HEK293 (cell line): ENCODE results near the gene HOXA10.

Experiments used
- BCL11B ChIP-seq: fragments of 450-650 bp; formaldehyde crosslinking; IDR thresholded peaks from 2 replicates; pipeline ENCODE4 v1.5.1; 2016; ENCODE audit warnings: low read depth, missing biosample characterization, missing genetic modification characterization
- GLI2 ChIP-seq: fragments of 450-650 bp; formaldehyde crosslinking; IDR thresholded peaks from 2 replicates; pipeline ENCODE4; 2017; ENCODE audit warnings: missing biosample characterization, missing genetic modification characterization, low read depth, borderline replicate concordance
- KLF10 ChIP-seq: fragments of 450-650 bp; IDR thresholded peaks from 2 replicates; pipeline ENCODE4 v1.5.1; 2018; ENCODE audit warnings: missing biosample characterization, mild to moderate bottlenecking, missing genetic modification characterization
- KLF7 ChIP-seq: fragments of 450-650 bp; formaldehyde crosslinking; IDR thresholded peaks from 2 replicates; pipeline ENCODE4 v1.5.1; 2016; ENCODE audit warnings: missing biosample characterization, missing genetic modification characterization, borderline replicate concordance
- PBX3 ChIP-seq: sonication (generic); formaldehyde crosslinking; IDR thresholded peaks from 2 replicates; pipeline ENCODE4 v1.8.1; 2022; ENCODE audit warnings: mild to moderate bottlenecking, moderate library complexity, missing genetic modification reagents
- PRDM10 ChIP-seq: fragments of 450-650 bp; formaldehyde crosslinking; IDR thresholded peaks from 2 replicates; pipeline ENCODE4 v1.5.1; 2016; ENCODE audit warnings: missing biosample characterization, missing genetic modification characterization
- SCRT1 ChIP-seq: fragments of 450-650 bp; formaldehyde crosslinking; IDR thresholded peaks from 2 replicates; pipeline ENCODE4 v1.5.1; 2016; ENCODE audit warnings: missing biosample characterization, missing genetic modification characterization, borderline replicate concordance
- SETDB1 ChIP-seq: IDR thresholded peaks from one replicate; pipeline ENCODE4 v1.6.1; 2017; ENCODE audit warnings: mild to moderate bottlenecking, low read length, moderate library complexity, mixed read lengths; ENCODE audit not compliant: insufficient read length
- TRIM28 ChIP-seq: IDR thresholded peaks from 2 replicates; pipeline ENCODE4 v1.6.1; 2011; ENCODE audit warnings: low read length, control low read depth, borderline replicate concordance
- TSHZ1 ChIP-seq: fragments of 450-650 bp; formaldehyde crosslinking; IDR thresholded peaks from 2 replicates; pipeline ENCODE4 v1.5.1; 2016; ENCODE audit warnings: missing biosample characterization, missing genetic modification characterization, borderline replicate concordance
- ZBTB10 ChIP-seq: fragments of 450-650 bp; formaldehyde crosslinking; IDR thresholded peaks from 2 replicates; pipeline ENCODE4 v1.5.1; 2016; ENCODE audit warnings: missing biosample characterization, missing genetic modification characterization
- ZEB2 ChIP-seq: fragments of 450-650 bp; formaldehyde crosslinking; IDR thresholded peaks from 2 replicates; pipeline ENCODE4 v1.5.1; 2016; ENCODE audit warnings: missing biosample characterization, missing genetic modification characterization
- ZFP37 ChIP-seq: fragments of 450-650 bp; formaldehyde crosslinking; IDR thresholded peaks from 2 replicates; pipeline ENCODE4 v1.5.1; 2016; ENCODE audit warnings: missing biosample characterization, missing genetic modification characterization
- ZNF10 ChIP-seq: fragments of 450-650 bp; formaldehyde crosslinking; IDR thresholded peaks from 2 replicates; pipeline ENCODE4 v1.5.1; 2017; ENCODE audit warnings: missing biosample characterization, missing genetic modification characterization
- ZNF112 ChIP-seq: fragments of 450-650 bp; formaldehyde crosslinking; IDR thresholded peaks from 2 replicates; pipeline ENCODE4 v1.5.0; 2017; ENCODE audit warnings: missing biosample characterization, missing genetic modification characterization
- ZNF138 ChIP-seq: fragments of 450-650 bp; formaldehyde crosslinking; IDR thresholded peaks from 2 replicates; pipeline ENCODE4 v1.5.1; 2016; ENCODE audit warnings: missing biosample characterization, missing genetic modification characterization, borderline replicate concordance
- ZNF174 ChIP-seq: fragments of 450-650 bp; formaldehyde crosslinking; IDR thresholded peaks from 2 replicates; pipeline ENCODE4 v1.5.0; 2017; ENCODE audit warnings: missing biosample characterization, mild to moderate bottlenecking, missing genetic modification characterization
- ZNF19 ChIP-seq: fragments of 450-650 bp; formaldehyde crosslinking; IDR thresholded peaks from 2 replicates; pipeline ENCODE4; 2016; ENCODE audit warnings: missing biosample characterization, missing genetic modification characterization, low read depth
- ZNF585B ChIP-seq: fragments of 450-650 bp; formaldehyde crosslinking; IDR thresholded peaks from 2 replicates; pipeline ENCODE4 v1.5.1; 2016; ENCODE audit warnings: missing biosample characterization, missing genetic modification characterization
- ZNF610 ChIP-seq: fragments of 450-650 bp; formaldehyde crosslinking; IDR thresholded peaks from 2 replicates; pipeline ENCODE4 v1.5.1; 2016; ENCODE audit warnings: missing biosample characterization, missing genetic modification characterization, borderline replicate concordance
- ZNF621 ChIP-seq: fragments of 450-650 bp; formaldehyde crosslinking; IDR thresholded peaks from 2 replicates; pipeline ENCODE4 v1.5.1; 2017; ENCODE audit warnings: missing biosample characterization, missing genetic modification characterization
- ZNF704 ChIP-seq: fragments of 450-650 bp; formaldehyde crosslinking; IDR thresholded peaks from 2 replicates; pipeline ENCODE4 v1.5.1; 2016; ENCODE audit warnings: missing biosample characterization, missing genetic modification characterization
- ZSCAN16 ChIP-seq: fragments of 450-650 bp; formaldehyde crosslinking; IDR thresholded peaks from 2 replicates; pipeline ENCODE4 v1.5.1; 2016; ENCODE audit warnings: missing biosample characterization, missing genetic modification characterization
- ZSCAN23 ChIP-seq: fragments of 450-650 bp; formaldehyde crosslinking; IDR thresholded peaks from 2 replicates; pipeline ENCODE4 v1.5.1; 2016; ENCODE audit warnings: missing biosample characterization, missing genetic modification characterization
- ZSCAN4 ChIP-seq: fragments of 450-650 bp; formaldehyde crosslinking; IDR thresholded peaks from 2 replicates; pipeline ENCODE4 v1.5.1; 2017; ENCODE audit warnings: missing biosample characterization, missing genetic modification characterization

HOXA10 gene

GRCh38 chr7:27189295-27189996 is 15.3 kb upstream of the HOXA10 start (continued):
- no peak for TF ChIP-seq PRDM10 (tag by site-specific recombination)
- TF ChIP-seq ZNF19 (tag by site-specific recombination), result no peak
- no peak for TF ChIP-seq ZFP37 (tag by site-specific recombination)
- TF ChIP-seq SCRT1 (tag by site-specific recombination), result no peak
- TF ChIP-seq ZNF621, result no peak
- TF ChIP-seq ZNF112 (tag by site-specific recombination), result no peak
- no peak for TF ChIP-seq KLF7 (tag by site-specific recombination)
- no peak for TF ChIP-seq ZNF610 (tag by site-specific recombination)
- TF ChIP-seq ZNF174, result no peak
- no peak for TF ChIP-seq KLF10
- TF ChIP-seq ZSCAN16 (tag by site-specific recombination), result no peak
- no peak for TF ChIP-seq TRIM28
- TF ChIP-seq ZNF138 (tag by site-specific recombination), result no peak
- TF ChIP-seq TSHZ1 (tag by site-specific recombination), result no peak
- TF ChIP-seq ZSCAN23 (tag by site-specific recombination), result no peak
- TF ChIP-seq ZEB2 (tag by site-specific recombination), result no peak
- no peak for TF ChIP-seq GLI2 (tag by site-specific recombination)
- TF ChIP-seq ZBTB10 (tag by site-specific recombination), result no peak
- TF ChIP-seq ZNF585B (tag by site-specific recombination), result no peak
- TF ChIP-seq SETDB1, result no peak
- no peak for TF ChIP-seq PBX3
- TF ChIP-seq ZNF704, result no peak
- no peak for TF ChIP-seq BCL11B (tag by site-specific recombination)
- no peak for TF ChIP-seq ZNF10
- no peak for TF ChIP-seq ZSCAN4 (tag by site-specific recombination)
